ENCODE data around the gene NID1. TPM values are rescaled to one million over a fixed set of nuclear protein-coding genes. Genes with fewer than 3 reads are reported as not detected.
"Not testable (repeated sequence)": the region's sequence is repeated elsewhere in the genome, so short reads cannot be mapped to it uniquely, and the experiment has no call there.

Gene NID1
- total and polyA plus RNA-seq, 12 donors: 26.0 to 216 (median 82.5) TPM

GRCh38 chr1:236010443-236010842 lies 54.4 kb downstream of the NID1 start:
- Histone ChIP-seq H3K9me3 (replicated peaks in 1 of 3) (no peaks in the 10 kb centered on the region), H3K27ac (peak overlapping the region in 3 of 5 donors; percentile 24 to 90 (median 39)), H3K27me3 (no peaks in the 10 kb centered on the region), H3K4me1 (replicated peaks in 1 of 2) (no peaks in the 10 kb centered on the region), H3K36me3 (replicated peaks in 1 of 2) (peaks cover 0 to 8% of the 10 kb centered on the region in 2 donors), H3K4me3 (no peak overlapping the region)
- TF ChIP-seq POLR2A (IDR thresholded peaks at IDR 0.05) (no peak), CTCF (IDR thresholded peaks at IDR 0.05) (no peak)
- intact Hi-C loops (cut with DNase I): no loop called here
- no peak for DNase-seq
- 78 to 88% (median 83%) methylated on average over 7 of the region's 7 CpGs for WGBS, 4 donors

GRCh38 chr1:236009857-236010256 lies 55.0 kb downstream of the NID1 start:
- TF ChIP-seq CTCF (IDR thresholded peaks at IDR 0.05) (no peak), POLR2A (IDR thresholded peaks at IDR 0.05) (no peak)
- 62 to 77% (median 72%) methylated on average over 2 of the region's 2 CpGs for WGBS, 4 donors

GRCh38 chr1:236009191-236009590 lies 55.7 kb downstream of the NID1 start:
- Histone ChIP-seq H3K36me3 (replicated peaks in 1 of 2) (peaks cover 0 to 8% of the 10 kb centered on the region in 2 donors), H3K27me3 (no peaks in the 10 kb centered on the region), H3K9me3 (replicated peaks in 1 of 3) (no peaks in the 10 kb centered on the region), H3K4me3 (no peak overlapping the region), H3K4me1 (replicated peaks in 1 of 2) (no peaks in the 10 kb centered on the region), H3K27ac (peak overlapping the region in 2 of 5 donors; percentile 53 to 55)
- TF ChIP-seq CTCF (IDR thresholded peaks at IDR 0.05) (no peak), POLR2A (IDR thresholded peaks at IDR 0.05) (no peak)
- DNase-seq: peak in 1 of 7 donors; percentile 17
- intact Hi-C loops (cut with DNase I): no loop called here
- WGBS, 4 donors: 40 to 61% (median 54%) methylated on average over 5 of the region's 5 CpGs

More at GRCh38 chr1:236009857-236010256, 55.0 kb downstream of the NID1 start:
- Histone ChIP-seq H3K4me1 (replicated peaks in 1 of 2) (no peaks in the 10 kb centered on the region), H3K27me3 (no peaks in the 10 kb centered on the region), H3K4me3 (no peak overlapping the region), H3K36me3 (replicated peaks in 1 of 2) (peaks cover 0 to 8% of the 10 kb centered on the region in 2 donors), H3K27ac (peak overlapping the region in 2 of 5 donors; percentile 53 to 55), H3K9me3 (replicated peaks in 1 of 3) (no peaks in the 10 kb centered on the region)
- intact Hi-C loops (cut with DNase I): no loop called here
- no peak for DNase-seq

GRCh38 chr1:236007781-236008180 lies 57.1 kb downstream of the NID1 start:
- WGBS, 4 donors: 88 to 95% (median 90%) methylated on average over 3 of the region's 3 CpGs
- H3K9me3 ChIP-seq (replicated peaks in 1 of 3): no peaks in the 10 kb centered on the region
- TF ChIP-seq CTCF (IDR thresholded peaks at IDR 0.05) (no peak), POLR2A (IDR thresholded peaks at IDR 0.05) (no peak)
- peak overlapping the region in 1 of 5 donors; percentile 16 for H3K27ac ChIP-seq
- H3K4me3 ChIP-seq: no peak overlapping the region
- H3K36me3 ChIP-seq (replicated peaks in 1 of 2): no peaks in the 10 kb centered on the region
- DNase-seq: no peak
- intact Hi-C loops (cut with DNase I): no loop called here
- H3K27me3 ChIP-seq: no peaks in the 10 kb centered on the region
- H3K4me1 ChIP-seq (replicated peaks in 1 of 2): peaks cover 0 to under 1% of the 10 kb centered on the region in 2 donors

GRCh38 chr1:236003058-236003457 lies 61.8 kb downstream of the NID1 start:
- H3K9me3 ChIP-seq (replicated peaks in 1 of 3); H3K27me3 ChIP-seq; H3K4me1 ChIP-seq (replicated peaks in 1 of 2); H3K4me3 ChIP-seq; intact Hi-C loops (cut with DNase I); DNase-seq; H3K36me3 ChIP-seq (replicated peaks in 1 of 2): not testable (repeated sequence)
- H3K27ac ChIP-seq: peak overlapping the region in 1 of 5 donors; percentile 78
- WGBS, 4 donors: 61 to 83% (median 74%) methylated on average over 8 to 9 of the region's 9 CpGs
